GM11168 (cell line): ENCODE results near the gene DBN1.

ENCODE experiments used
- in situ Hi-C: fragments of 300-500 bp; cut with MboI; formaldehyde crosslinking; loops from one replicate; pipeline ENCODE4 v1.12.0; 2022; ENCODE audit warnings: low sequenced_read_pairs; ENCODE audit not compliant: unreplicated experiment

DBN1 gene

DNA sequence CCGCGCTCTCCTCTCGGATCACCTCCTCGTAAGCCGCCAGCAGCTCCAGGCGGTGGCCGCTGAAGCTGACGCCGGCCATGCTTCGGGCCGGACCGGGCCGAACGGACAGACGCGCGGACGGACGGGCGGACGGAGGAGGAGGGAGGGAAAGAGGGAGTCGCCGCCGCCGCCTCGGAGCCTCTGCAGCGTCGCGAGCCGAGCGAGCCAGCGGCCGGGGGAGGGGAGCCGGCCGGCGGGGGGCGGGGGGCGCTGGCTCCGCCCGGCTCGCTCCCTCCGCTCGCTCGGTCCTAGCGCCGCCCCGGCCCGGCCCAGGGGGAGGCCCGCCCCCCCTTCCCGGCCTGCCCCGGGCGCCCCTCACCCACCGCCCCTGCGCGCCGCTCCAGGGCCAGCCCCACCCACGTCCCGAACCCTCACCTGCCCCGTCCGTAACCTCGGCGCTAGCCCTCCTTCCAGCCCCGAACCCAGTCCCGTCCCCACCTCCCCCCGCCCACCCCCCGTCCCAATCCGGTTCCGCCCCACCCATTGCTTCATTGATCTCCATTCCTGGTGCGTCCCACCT is at the start of gene DBN1:
DBN1 (minus strand) TSS at position 192 of the 559 bp plus-strand sequence; CDS start at position 79, 113 bp downstream.
- in situ Hi-C loops: no loop called here

DNA sequence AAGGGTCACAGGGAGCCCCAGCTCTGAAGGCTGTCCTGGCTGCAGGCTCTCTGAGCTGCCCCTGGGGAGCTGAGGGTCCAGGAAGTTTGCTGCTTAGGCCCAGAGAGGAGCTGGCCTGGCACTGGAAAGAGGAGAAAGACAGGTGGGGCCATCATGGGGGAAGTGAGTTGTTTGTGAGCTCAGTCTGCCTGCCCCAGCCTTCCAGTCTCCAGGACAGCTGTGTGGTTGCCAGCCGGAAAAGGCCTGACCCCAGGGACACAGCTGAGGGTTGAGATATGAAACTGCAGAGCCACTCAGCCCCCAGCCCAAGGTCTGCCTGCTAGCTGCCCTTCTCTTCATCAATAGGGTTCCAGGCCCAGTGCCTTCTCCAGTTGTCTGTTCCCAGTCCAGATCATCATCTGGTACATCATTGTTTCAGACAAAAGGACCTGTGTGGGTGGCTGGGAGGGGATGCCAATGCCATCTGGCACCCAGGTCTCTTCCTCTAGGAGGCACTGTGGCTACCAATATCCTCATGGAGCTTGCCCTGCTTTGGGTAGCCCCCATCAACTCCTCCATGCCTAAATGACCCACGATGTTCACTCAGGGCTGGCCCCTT is 47.6 kb upstream of the DBN1 start:
- in situ Hi-C loops: no loop called here

DNA sequence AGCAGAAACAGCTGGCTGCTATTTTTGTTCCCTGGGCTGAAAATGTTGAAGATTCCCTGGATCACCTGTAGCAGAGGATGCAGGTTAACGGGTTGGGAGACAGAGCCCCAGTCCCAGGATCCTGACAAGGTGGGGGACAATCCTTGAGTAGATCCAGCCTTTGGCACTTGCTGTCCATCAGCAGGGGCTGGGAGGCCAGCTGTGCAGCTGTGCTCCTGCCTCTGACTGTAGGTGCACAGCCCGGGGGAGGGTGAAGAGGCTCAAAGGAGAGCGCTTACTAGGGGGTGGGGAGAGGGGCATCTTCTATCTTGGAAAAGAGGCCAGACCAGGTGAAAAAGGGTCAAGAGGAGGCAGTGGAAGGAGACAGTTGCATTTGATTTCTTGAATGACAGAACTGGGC is 46.8 kb upstream of the DBN1 start:
- in situ Hi-C loops: no loop called here

DNA sequence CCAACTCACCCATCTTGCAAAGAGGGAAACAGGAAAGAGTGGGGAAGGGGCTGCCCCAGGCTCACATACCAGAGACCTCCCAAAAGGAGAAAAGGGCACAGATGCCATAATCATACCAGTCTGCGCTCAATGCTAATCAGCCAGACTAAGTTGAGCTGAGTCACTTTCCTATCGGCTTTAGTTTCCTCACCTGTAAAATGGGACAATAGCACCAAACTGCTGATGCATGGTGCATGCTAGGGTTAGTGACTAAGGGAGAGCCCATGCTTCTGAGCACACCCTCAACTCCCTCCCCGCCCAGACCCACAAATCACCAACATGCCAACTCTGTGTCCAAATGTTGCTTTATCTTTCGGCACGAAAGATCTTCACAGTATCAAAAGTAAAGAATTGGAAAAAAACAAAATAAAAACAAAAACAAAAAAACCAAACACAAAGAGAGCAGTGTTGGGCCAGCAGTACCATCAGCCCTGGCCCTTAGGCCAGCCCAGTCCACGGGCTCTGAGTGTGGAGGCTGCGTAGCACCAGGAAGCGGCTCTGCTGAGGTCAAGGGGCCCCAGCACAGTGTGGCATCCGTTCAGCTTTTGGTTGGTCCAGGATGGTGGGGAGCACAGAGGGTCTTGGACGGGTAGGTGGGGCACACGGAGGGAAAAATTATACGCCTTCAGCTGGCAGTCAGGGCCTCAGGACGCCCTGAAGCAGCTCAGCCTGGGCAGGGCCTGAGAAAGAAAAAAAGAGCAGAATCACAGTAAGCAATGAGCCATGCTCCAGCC is 46.2 kb upstream of the DBN1 start:
- in situ Hi-C loops: no loop called here

DNA sequence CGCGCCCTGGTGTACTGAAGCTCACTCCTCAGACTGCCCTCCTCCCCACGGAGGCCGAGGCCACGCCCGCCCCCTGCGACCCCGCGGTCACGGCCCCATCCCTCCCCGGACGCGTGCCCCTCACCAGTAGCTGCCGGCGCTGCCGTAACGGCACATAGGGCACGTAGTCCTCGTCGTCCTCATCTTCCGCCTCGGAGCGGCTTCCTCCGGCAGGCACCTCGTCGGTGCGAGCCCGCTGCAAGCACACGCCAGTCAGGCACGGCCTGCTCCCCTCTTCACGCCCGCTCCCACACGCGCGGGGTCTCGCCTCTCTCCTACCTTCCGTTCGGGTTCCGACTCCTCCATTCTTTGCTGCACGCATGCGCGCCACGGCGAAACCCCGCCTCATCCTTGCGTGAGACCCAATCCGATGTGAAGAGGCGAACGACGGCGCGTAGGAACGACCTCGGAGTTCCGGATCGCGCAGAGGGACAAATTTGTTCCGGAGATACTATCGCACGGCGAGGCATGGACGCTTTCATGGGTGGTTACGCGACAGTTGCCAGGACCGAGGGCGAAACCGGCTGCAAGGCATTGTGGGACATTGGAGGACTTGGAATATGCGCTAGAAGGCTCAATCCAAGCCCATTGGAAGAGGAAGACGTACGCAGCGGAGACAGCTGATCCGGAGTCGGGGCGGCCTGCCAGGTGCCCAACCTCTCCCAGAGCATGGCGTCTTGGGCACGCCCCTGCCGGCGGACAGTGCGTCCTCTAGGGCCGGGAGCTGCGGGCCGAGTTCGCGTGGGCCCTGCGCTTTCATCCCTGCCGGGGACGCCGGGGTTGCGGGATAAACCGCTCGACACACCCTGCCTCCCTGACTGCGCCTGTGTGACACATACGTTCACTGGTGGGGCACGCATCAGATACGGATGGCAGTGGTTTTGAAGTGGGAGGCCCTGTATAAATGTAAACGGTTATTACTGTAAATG is 43.5 kb upstream of the DBN1 start, which contains the start of gene DDX41:
DDX41 (minus strand) TSS at position 361 of the 968 bp plus-strand sequence; CDS start at position 345, 16 bp downstream.
- in situ Hi-C loops: no loop called here

DNA sequence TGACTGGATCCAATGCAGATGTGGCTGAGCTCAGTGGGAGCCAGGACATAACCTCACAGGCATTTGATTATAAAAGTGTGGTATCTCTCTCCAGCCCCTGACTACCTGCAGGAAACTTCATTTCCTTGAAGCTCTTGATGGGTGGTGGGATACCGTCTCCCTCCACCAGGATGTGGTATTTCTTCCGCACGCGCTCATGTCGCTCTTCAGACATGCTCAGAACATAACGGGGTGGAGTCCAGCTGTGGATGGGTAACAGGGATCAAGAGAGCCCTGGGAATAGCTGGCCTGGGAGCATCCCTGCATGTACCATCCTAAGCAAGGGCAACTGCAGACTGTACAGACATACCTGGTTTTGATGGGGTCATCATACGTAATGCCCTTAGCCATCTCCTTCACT is 42.1 kb upstream of the DBN1 start:
- in situ Hi-C loops: no loop called here

DNA sequence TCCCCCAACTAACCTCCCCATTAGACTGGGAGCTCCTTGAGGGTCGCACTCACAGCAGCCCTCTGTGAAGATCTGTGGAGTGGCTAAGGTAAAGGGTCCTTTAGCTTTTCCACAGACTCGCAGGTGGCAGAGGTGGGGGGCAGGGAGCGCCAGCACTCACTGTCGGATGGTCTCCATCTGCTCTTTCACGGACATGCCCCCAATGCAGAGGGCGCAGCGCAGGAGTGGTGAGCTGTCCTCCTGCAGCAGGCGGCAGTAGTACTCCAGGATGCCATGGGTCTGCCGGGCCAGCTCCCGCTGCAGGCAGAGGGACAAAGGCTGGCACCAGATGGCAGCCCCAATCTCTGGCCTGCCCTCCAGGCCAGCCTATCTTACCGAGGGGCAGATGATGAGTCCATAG is 41.1 kb upstream of the DBN1 start:
- in situ Hi-C loops: no loop called here

DNA sequence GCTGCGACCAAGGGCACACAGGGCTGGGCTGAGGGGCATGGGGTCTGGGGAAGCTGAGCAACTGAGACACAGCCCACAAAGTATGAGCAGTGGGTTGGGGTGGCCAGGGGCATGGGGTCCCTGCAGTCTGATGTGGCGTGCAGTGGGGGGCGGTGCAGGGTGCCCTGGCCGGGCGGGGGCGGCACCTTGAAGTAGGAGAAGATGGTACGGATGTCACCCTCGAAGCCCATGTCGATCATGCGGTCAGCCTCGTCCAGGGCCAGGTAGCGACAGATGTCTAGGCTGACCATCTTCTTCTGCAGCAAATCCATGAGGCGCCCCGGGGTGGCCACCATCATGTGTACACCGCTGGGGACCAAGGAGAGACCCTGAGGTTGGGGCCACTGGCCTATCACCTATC is 40.1 kb upstream of the DBN1 start:
- in situ Hi-C loops: no loop called here

DNA sequence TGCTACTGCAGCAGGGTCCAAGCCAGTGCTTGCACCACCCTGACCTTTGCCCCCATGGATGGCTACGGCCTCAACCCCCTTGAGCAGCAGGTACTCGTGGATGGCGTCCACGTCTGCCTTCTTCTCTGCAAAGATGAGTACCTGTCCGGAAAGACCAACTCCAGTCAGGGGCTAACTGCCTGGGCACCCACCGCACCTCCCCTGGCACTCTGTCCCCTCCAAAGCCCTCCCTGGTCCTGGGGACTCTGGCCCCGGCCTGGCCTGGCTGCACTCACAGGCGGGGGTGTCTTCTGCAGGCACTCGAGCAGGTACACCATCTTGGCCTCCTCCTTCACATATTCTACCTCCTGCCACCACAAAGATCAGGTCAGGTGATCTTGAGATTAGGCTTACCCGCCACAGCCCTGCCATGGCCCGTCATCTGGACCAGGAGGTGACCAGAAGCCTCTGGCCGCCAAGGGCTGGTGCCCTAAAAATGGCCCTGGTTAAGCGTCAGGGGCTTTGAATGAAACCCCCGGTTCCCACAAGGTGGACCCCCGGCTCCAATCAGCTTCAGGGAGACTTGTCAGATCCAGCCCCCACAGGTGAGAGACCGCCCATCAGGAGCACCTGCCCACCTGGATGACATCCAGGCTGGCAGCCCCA is 39.4 kb upstream of the DBN1 start:
- in situ Hi-C loops: no loop called here

DNA sequence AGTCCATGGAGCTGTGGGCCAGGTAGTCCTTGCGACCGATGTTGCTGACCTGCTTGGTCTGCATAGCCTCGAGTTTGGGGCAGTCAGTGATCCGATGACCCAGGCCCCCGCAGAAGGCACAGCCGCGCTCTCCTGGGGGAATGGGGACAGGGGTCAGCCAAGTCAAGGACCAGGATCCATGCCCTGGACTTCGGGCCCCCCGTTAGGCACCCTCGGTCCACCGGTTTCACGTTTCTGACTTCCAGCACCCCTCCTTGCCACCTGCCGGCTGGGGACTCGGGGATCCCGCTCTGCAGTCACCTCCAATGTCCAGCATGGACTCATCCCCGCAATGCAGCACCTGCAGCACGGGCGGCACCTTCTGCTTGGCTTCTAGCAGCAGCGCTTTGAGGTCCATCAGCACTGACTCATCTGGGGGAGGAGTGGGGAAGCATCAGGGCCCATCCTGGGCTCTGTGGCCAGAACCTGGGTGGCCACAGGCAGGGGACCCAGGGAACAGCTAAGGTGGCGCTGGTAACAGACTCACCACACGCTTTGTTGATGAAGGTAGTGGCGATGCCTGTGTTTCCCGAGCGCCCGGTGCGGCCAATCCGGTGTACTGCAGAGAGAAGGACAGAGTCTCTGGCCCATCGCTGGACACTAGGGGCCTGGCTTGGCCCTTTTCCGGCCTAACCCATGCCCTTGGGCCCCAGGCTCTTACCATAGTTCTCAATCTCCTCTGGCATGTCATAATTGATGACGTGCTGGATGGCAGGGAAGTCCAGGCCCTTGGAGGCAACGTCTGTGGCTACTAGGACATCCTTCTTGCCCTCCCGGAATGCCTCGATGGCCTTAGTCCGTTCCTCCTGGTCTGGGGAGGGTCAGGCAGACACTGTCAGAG is 38.6 kb upstream of the DBN1 start:
- in situ Hi-C loops: no loop called here

DNA sequence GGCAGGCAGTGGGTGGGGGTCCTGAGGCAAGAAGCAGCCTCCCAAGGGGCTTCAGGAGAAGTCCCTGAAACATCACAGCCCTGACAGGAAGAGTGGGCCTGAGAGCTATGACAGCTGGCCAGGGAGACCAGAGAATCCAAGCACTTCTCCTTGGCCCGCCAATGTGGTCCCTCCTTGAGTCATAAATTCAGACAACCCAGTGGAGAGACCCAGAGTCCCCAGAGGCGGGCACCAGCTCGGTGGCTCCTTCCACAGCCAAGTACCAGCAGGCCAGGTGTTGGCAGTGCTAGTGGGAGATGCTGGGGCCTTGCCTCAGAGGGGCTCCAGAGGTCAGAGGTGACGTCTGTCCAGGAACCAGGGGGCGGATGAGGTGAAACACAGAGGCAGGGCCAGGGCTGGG is 37.7 kb upstream of the DBN1 start:
- in situ Hi-C loops: no loop called here

DNA sequence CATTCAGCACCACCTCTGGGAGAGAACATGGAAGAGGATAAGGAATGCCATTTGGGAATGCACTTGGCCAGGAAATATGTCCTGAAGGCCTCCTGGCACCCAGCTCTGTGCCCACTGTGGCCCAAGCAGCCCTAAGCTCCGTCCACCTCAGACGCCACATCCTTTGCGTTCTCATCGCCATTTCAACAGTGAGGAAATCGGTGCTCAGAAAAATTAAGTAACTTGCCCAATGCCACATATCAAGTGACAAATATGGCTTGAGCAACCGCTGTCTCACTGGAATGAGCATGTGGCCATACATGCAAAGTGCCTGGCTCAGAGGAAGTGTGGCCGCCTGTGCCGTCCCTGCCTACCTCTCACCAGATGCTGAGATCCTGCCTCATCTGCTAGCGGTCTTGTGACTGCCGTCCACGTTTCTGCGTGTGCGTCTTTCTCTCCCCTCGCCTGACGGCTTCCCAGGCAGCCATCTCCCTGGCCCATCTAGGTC is 37.2 kb upstream of the DBN1 start:
- in situ Hi-C loops: no loop called here

DNA sequence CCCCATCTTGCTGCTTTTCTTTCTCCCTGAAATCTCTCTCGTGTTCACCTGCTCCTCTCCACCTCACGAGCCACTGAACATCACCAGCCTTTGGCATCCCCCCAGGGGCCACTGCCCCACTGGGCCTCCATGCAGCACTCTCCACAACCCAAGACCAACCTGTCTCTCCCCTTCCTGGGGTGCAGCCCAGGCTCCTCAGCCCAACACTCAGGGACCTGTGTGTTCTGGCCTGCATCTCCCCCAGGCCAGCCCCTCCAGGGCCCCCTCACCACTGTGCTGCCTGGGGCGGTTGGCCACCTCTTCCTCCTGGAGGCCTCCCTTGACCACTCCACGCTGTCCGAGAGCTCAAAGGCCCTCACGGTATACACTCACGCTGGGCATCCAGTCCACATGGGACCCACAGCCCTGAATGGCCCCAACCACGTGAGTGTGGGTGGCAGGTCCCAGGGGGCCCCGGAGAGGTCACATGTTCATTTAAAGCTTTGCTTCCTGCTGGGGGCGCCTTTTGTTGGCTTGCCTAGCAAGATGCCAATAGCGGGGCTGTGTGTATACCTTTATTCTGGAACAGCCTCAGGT is 36.6 kb upstream of the DBN1 start:
- in situ Hi-C loops: no loop called here

DNA sequence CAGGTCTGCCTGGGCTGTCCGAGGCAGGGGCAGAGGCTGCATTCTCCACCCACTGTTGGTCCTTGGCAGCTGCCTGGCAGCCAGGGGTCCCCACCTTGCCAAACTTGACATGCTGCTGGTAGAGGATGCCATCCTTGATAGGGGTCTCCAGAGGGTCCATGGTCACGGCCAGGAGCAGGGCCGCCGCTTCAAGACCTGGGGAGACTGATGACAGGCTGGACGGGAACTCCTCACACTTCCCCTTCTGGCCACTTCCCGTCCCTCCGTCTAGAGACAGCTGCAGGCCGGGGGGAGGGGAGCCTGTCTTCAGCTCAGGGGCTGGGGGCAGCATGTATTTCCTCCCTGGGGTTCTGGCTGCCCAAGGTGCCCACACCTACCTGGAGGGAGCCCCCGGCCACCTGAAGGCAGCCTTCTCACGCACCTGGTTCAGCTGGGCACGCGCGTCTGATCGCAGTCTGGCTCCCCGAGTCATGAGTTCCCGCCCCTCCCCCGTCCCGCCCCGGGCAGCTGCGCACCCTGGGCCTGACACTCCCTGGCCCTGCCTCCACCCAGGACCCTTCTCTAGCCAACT is 36.0 kb upstream of the DBN1 start, which contains the start of gene DOK3:
DOK3 (minus strand) TSS at position 446 of the 571 bp plus-strand sequence; CDS start at position 160, 286 bp downstream.
- in situ Hi-C loops: no loop called here

DNA sequence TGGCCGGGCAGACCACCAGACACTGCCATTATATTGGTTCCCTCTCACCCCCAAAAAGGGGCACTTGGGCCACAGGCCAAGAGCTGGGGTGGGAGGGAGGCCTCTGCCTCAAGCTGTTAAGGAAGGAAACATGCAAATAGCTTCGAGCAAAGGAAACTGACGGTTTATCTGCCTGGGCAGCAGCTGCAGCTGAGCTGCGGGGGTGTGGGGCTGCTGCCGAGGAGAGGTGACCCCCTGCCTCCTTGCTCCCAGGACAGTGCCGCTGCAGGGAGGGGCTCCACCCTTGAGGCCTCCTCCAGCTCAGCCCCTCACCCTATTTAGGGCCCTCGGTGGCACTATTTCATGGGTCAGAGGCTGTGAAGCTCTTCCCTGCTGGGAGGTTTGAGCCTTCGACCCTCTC is 35.4 kb upstream of the DBN1 start:
- in situ Hi-C loops: no loop called here

DNA sequence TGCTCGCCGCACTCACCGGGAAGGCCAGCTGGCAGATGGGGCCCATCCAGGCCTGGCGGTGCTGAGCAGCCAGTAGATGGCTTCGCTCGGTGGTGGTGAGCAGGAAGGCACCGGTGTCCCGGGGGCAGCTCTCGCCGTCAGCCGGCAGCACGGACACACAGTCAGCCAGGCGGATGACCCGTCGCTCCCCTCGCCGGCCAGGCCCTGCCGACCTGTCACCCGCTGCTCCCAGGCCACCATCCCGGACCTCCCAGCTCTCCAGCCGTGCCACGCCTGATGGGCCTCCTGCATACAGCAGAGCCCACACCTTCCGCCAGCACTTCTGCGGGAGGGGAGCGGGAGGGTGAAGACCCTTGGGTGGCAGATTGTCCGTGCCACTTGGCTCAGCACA is 34.8 kb upstream of the DBN1 start:
- in situ Hi-C loops: no loop called here

DNA sequence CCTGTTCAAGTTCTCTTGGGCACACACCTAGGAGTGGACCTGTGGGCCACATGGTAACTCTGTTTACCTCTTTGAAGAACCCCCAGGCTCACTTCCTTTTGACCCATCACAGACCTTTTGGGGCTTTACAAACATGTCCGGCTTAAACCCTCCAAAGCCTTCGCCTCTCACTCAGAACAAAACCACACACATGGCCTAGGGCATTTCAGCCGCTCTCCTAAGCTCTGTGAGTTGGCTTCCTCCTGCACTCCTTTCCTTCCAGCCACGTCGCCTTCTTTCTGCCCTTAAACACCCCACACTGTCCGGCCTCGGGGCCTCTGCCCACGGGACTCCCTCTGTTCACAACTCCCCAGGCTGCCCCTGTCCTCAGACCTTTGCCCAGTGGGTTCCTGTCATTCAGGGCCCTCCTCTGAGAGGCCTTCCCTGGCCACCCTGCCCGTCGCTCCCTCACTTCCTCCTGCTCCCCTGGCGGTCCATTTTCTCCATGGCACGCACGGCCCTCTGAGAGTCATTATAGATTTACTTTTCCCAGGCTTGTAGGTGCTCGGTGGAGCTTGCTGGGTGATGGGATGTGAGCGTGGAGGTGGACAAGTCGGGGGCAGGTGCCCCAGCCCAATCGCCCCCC is 34.3 kb upstream of the DBN1 start:
- in situ Hi-C loops: no loop called here

DNA sequence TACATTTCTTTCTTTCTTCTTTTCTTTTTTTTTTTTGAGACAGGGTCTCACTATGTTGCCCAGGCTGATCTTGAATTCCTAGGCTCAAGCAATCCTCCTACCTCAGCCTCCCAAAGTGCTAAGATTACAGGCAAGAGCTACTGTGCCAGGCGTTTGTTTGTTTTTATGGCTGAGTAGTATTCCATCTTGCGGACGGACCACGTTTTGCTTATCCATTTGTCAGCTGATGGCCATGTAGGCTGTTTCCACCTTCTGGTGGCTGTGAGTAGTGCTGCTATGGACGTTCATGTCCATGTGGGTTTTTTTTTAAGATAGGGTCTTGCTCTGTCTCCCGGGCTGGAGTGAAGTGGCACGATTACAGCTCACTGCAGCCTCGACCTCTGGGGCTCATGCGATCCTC is 33.7 kb upstream of the DBN1 start:
- in situ Hi-C loops: no loop called here
